ENCODE data around the gene EPHX1.

DNA sequence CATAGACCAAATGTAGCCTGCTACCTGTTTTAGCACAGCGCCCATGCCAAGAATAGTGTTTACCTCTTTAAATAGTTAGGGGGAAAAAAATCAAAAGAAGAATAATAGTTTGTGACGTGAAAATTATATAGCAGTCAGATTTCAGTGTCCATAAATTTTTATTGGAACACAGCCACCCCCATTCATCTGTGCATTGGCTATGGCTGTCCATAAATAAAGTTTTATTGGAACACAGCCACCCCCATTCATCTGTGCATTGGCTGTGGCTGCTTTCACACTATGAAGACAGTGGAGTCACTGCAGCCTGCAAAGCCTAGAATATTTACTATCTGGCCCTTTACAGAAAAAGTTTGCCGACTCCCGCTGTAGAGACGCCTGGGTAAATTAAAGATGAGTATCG is 20.9 kb downstream of the EPHX1 start:
- TF ChIP-seq CTCF (IDR thresholded peaks at IDR 0.05; ENCODE audit: low read depth, low read length) (no peak), EZH2phosphoT487 (IDR thresholded peaks at IDR 0.05; ENCODE audit: low read depth) (no peak)

Data from OCI-LY3 (cell line).